Measurements from ENCODE around the gene ERG.

The ERG gene

DNA sequence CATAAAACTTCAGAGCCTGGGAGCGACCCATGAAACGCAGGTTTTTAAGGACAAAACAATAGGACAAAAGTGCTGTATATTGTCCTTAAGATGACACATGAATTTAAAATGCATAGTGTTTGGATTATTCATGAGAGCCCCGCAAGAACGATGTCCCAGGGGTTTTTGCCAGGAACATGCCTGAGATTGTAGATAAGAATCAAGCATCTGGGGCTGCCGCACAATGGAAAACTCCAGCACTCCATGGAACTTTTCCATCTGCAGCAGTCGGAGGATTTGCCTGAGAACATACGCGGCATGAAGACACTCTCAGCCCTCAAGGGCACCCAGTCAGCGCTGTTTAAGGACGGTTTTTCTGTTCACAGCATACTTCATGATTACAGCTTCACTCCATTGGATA is 5.3 kb upstream of the ERG start:
- H3K4me3 ChIP-seq (ENCODE audit: low read length, poor library complexity, severe bottlenecking), result no peak overlapping the region

DNA sequence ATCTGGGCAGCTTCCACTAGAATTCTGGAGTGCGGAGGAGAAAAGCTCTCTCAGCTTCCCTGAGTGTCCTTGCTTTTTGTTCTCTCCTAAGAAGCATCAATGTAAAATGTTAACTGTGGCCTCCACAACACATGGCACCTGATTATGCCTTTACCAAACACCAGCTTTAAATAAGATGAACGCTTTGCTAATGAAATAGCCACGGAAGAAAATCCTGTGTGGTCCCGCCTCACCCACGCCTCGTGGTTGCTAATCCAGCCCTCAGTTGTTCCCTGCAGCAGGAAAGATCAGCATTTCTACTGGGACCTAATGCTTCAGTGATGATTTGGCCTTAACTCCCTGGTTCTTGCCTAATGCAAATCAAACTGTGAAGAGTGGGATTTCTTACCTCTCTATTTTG is 1.8 kb upstream of the ERG start:
- Histone ChIP-seq H3K36me3 (ENCODE audit: insufficient read depth, low read length) (peaks cover 5% of the 10 kb centered on the region), H3F3A (ENCODE audit: low read depth) (peaks cover 7% of the 10 kb centered on the region), H3K9me3 (ENCODE audit: insufficient read depth, low read depth, low read length) (no peaks in the 10 kb centered on the region), H3K4me3 (ENCODE audit: low read length, poor library complexity, severe bottlenecking) (no peak overlapping the region), H3K79me2 (ENCODE audit: insufficient read depth, low read length) (peaks cover 64% of the 10 kb centered on the region), H3K4me1 (ENCODE audit: insufficient read depth, low read length, poor library complexity, severe bottlenecking) (peaks cover 41% of the 10 kb centered on the region), H4K20me1 (ENCODE audit: insufficient read depth, low read length, poor library complexity, severe bottlenecking) (no peaks in the 10 kb centered on the region), H2AFZ (ENCODE audit: low read length) (0 out of 2 replicates have a peak overlapping the region, but pooled peaks have one; percentile 7), H3K9me2 (replicated peaks; ENCODE audit: low read depth, low read length) (no peaks in the 10 kb centered on the region), H3K4me2 (ENCODE audit: low read depth, low read length, poor library complexity, severe bottlenecking) (peak overlapping the region; percentile 91), H3K9ac (ENCODE audit: low read depth, low read length, poor library complexity, severe bottlenecking) (peak overlapping the region; percentile 100), H3K27me3 (ENCODE audit: insufficient read depth, low read length, poor library complexity, severe bottlenecking) (peaks cover 7% of the 10 kb centered on the region)
- TF ChIP-seq, protein P1, sequence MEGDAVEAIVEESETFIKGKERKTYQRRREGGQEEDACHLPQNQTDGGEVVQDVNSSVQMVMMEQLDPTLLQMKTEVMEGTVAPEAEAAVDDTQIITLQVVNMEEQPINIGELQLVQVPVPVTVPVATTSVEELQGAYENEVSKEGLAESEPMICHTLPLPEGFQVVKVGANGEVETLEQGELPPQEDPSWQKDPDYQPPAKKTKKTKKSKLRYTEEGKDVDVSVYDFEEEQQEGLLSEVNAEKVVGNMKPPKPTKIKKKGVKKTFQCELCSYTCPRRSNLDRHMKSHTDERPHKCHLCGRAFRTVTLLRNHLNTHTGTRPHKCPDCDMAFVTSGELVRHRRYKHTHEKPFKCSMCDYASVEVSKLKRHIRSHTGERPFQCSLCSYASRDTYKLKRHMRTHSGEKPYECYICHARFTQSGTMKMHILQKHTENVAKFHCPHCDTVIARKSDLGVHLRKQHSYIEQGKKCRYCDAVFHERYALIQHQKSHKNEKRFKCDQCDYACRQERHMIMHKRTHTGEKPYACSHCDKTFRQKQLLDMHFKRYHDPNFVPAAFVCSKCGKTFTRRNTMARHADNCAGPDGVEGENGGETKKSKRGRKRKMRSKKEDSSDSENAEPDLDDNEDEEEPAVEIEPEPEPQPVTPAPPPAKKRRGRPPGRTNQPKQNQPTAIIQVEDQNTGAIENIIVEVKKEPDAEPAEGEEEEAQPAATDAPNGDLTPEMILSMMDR (conservative IDR thresholded peaks at IDR 0.05; ENCODE audit: low read length), result no peak
- no peak for TF ChIP-seq EZH2phosphoT487 (IDR thresholded peaks at IDR 0.05; ENCODE audit: borderline replicate concordance)

More for the DNA sequence above, 5.3 kb upstream of the ERG start:
- Histone ChIP-seq H3K9me2 (replicated peaks; ENCODE audit: low read depth, low read length) (no peaks in the 10 kb centered on the region), H3K9ac (ENCODE audit: low read depth, low read length, poor library complexity, severe bottlenecking) (no peak overlapping the region), H3K27me3 (ENCODE audit: insufficient read depth, low read length, poor library complexity, severe bottlenecking) (no peaks in the 10 kb centered on the region), H3K4me2 (ENCODE audit: low read depth, low read length, poor library complexity, severe bottlenecking) (no peak overlapping the region), H3K36me3 (ENCODE audit: insufficient read depth, low read length) (no peaks in the 10 kb centered on the region), H4K20me1 (ENCODE audit: insufficient read depth, low read length, poor library complexity, severe bottlenecking) (no peaks in the 10 kb centered on the region), H3K79me2 (ENCODE audit: insufficient read depth, low read length) (peaks cover 29% of the 10 kb centered on the region), H2AFZ (ENCODE audit: low read length) (no peak overlapping the region), H3K4me1 (ENCODE audit: insufficient read depth, low read length, poor library complexity, severe bottlenecking) (peaks cover 63% of the 10 kb centered on the region), H3F3A (ENCODE audit: low read depth) (peaks cover 5% of the 10 kb centered on the region; the same call in 1 of the 2 replicates), H3K9me3 (ENCODE audit: insufficient read depth, low read depth, low read length) (no peaks in the 10 kb centered on the region)
- TF ChIP-seq EZH2phosphoT487 (IDR thresholded peaks at IDR 0.05; ENCODE audit: borderline replicate concordance), result no peak
- TF ChIP-seq, protein P1 (conservative IDR thresholded peaks at IDR 0.05; ENCODE audit: low read length), result no peak

DNA sequence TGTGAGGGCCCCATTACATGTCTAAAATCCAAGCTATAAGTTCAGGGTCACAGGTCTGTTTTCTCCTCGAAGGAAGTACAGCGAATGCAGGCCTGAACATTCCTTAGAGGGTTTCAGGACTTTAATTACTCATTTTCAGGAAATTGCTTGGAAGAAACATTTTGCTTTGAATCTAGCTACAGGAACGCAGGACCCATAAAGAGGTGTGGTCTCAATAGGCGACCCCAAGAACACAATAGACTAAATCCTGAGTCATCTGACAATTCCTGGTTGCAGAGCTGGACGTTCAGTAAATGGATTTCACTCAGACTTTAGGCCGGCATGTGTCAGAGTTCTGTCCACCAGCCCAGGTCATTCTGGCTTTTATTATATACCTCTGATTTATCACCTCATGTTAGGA is 1.0 kb upstream of the ERG start:
- H3K9me3 ChIP-seq (ENCODE audit: insufficient read depth, low read depth, low read length), result no peaks in the 10 kb centered on the region
- peak overlapping the region; percentile 91 for H3K4me2 ChIP-seq (ENCODE audit: low read depth, low read length, poor library complexity, severe bottlenecking)
- peaks cover 72% of the 10 kb centered on the region for H3K79me2 ChIP-seq (ENCODE audit: insufficient read depth, low read length)
- TF ChIP-seq, protein P1 (conservative IDR thresholded peaks at IDR 0.05; ENCODE audit: low read length), result no peak
- no peak for TF ChIP-seq EZH2phosphoT487 (IDR thresholded peaks at IDR 0.05; ENCODE audit: borderline replicate concordance)
- H3K9me2 ChIP-seq (replicated peaks; ENCODE audit: low read depth, low read length), result no peaks in the 10 kb centered on the region
- H4K20me1 ChIP-seq (ENCODE audit: insufficient read depth, low read length, poor library complexity, severe bottlenecking), result no peaks in the 10 kb centered on the region
- peak overlapping the region; percentile 100 for H3K9ac ChIP-seq (ENCODE audit: low read depth, low read length, poor library complexity, severe bottlenecking)
- H2AFZ ChIP-seq (ENCODE audit: low read length), result no peak overlapping the region
- peaks cover 7% of the 10 kb centered on the region for H3K27me3 ChIP-seq (ENCODE audit: insufficient read depth, low read length, poor library complexity, severe bottlenecking)
- H3F3A ChIP-seq (ENCODE audit: low read depth), result peaks cover 7% of the 10 kb centered on the region
- peak overlapping the region; percentile 96 for H3K4me3 ChIP-seq (ENCODE audit: low read length, poor library complexity, severe bottlenecking)
- peaks cover 7% of the 10 kb centered on the region for H3K36me3 ChIP-seq (ENCODE audit: insufficient read depth, low read length)
- peaks cover 43% of the 10 kb centered on the region for H3K4me1 ChIP-seq (ENCODE audit: insufficient read depth, low read length, poor library complexity, severe bottlenecking)
